ENCODE data around the gene TUBB4B. TPM values are rescaled to one million over a fixed set of nuclear protein-coding genes. Genes with fewer than 3 reads are reported as not detected.

TUBB4B gene
- total RNA-seq, 1 donor from 2014 or later = 463 TPM

- Histone ChIP-seq H3K27me3 (ENCODE audit: low read depth) (peaks cover 3% of the 10 kb centered on the region), H3K9me3 (replicated peaks) (no peaks in the 10 kb centered on the region), H3K27ac (replicated peaks) (no peak overlapping the region), H3K36me3 (peaks cover 30% of the 10 kb centered on the region), H3K4me1 (peaks cover 96% of the 10 kb centered on the region), H3K4me3 (no peak overlapping the region)
- intact Hi-C loops (cut with micrococcal nuclease) = no loop called here
- DNase-seq = no peak
- no peak for TF ChIP-seq CTCF (IDR thresholded peaks at IDR 0.05; ENCODE audit: borderline replicate concordance)
Observed at GRCh38 chr9:137273095-137273490, 32.0 kb downstream of the TUBB4B start.

- no peak for DNase-seq
- intact Hi-C loops (cut with micrococcal nuclease) = no loop called here
- TF ChIP-seq CTCF (IDR thresholded peaks at IDR 0.05; ENCODE audit: borderline replicate concordance) = no peak
- peak overlapping the region; percentile 99 for H3K27ac ChIP-seq (replicated peaks)
- H3K9me3 ChIP-seq (replicated peaks) = no peaks in the 10 kb centered on the region
- H3K4me1 ChIP-seq = peaks cover 96% of the 10 kb centered on the region
- H3K27me3 ChIP-seq (ENCODE audit: low read depth) = peaks cover 6% of the 10 kb centered on the region
- H3K4me3 ChIP-seq = no peak overlapping the region
- H3K36me3 ChIP-seq = peaks cover 31% of the 10 kb centered on the region
Observed at GRCh38 chr9:137273611-137274320, 32.7 kb downstream of the TUBB4B start.

GRCh38 chr9:137275203-137275587 lies 34.1 kb downstream of the TUBB4B start:
- no peak for DNase-seq
- intact Hi-C loops (cut with micrococcal nuclease) = no loop called here
- no peak for TF ChIP-seq CTCF (IDR thresholded peaks at IDR 0.05; ENCODE audit: borderline replicate concordance)
- Histone ChIP-seq H3K36me3 (peaks cover 41% of the 10 kb centered on the region), H3K4me1 (peaks cover 96% of the 10 kb centered on the region), H3K27me3 (ENCODE audit: low read depth) (peaks cover 7% of the 10 kb centered on the region), H3K4me3 (no peak overlapping the region), H3K27ac (replicated peaks) (peak overlapping the region; percentile 99), H3K9me3 (replicated peaks) (no peaks in the 10 kb centered on the region)

GRCh38 chr9:137275588-137276472 lies 34.7 kb downstream of the TUBB4B start:
- peaks cover 96% of the 10 kb centered on the region for H3K4me1 ChIP-seq
- H3K27ac ChIP-seq (replicated peaks) = peak overlapping the region; percentile 99
- peaks cover 7% of the 10 kb centered on the region for H3K27me3 ChIP-seq (ENCODE audit: low read depth)
- H3K4me3 ChIP-seq = peak overlapping the region; percentile 73
- peaks cover 39% of the 10 kb centered on the region for H3K36me3 ChIP-seq
- TF ChIP-seq CTCF (IDR thresholded peaks at IDR 0.05; ENCODE audit: borderline replicate concordance) = no peak
- DNase-seq = no peak
- no peaks in the 10 kb centered on the region for H3K9me3 ChIP-seq (replicated peaks)
- intact Hi-C loops (cut with micrococcal nuclease) = no loop called here

GRCh38 chr9:137276473-137277328 lies 35.6 kb downstream of the TUBB4B start:
- H3K4me1 ChIP-seq = peaks cover 94% of the 10 kb centered on the region
- H3K36me3 ChIP-seq = peaks cover 36% of the 10 kb centered on the region
- peaks cover 7% of the 10 kb centered on the region for H3K27me3 ChIP-seq (ENCODE audit: low read depth)
- H3K4me3 ChIP-seq = peak overlapping the region; percentile 73
- no peak for TF ChIP-seq CTCF (IDR thresholded peaks at IDR 0.05; ENCODE audit: borderline replicate concordance)
- peak; percentile 89 for DNase-seq
- intact Hi-C loops (cut with micrococcal nuclease) = no loop called here
- no peaks in the 10 kb centered on the region for H3K9me3 ChIP-seq (replicated peaks)
- peak overlapping the region; percentile 99 for H3K27ac ChIP-seq (replicated peaks)
